GM12874 (cell line): ENCODE data around the gene PRKCA.

Experiments used
- CTCF ChIP-seq: IDR thresholded peaks from 2 replicates; pipeline ENCODE4 v1.5.1; 2011; ENCODE audit warnings: low read depth, mild to moderate bottlenecking, control low read depth, low read length, moderate library complexity; ENCODE audit not compliant: insufficient read depth

Gene PRKCA

GRCh38 chr17:66268247-66268927 lies 34.0 kb upstream of the PRKCA start:
- no peak for TF ChIP-seq CTCF

GRCh38 chr17:66270106-66270505 lies 32.3 kb upstream of the PRKCA start:
- TF ChIP-seq CTCF: no peak

GRCh38 chr17:66271512-66271911 lies 30.9 kb upstream of the PRKCA start:
- no peak for TF ChIP-seq CTCF

GRCh38 chr17:66272811-66273585 lies 29.4 kb upstream of the PRKCA start:
- no peak for TF ChIP-seq CTCF

GRCh38 chr17:66273586-66273848 lies 28.9 kb upstream of the PRKCA start:
- no peak for TF ChIP-seq CTCF

- TF ChIP-seq CTCF: no peak
Observed at GRCh38 chr17:66275651-66276050, 26.8 kb upstream of the PRKCA start.

- TF ChIP-seq CTCF: no peak
Observed at GRCh38 chr17:66276328-66276937, 26.0 kb upstream of the PRKCA start.
